ENCODE data around the gene CLN5.
"Not testable (repeated sequence)": the region's sequence is repeated elsewhere in the genome, so short reads cannot be mapped to it uniquely, and the experiment has no call there.

The CLN5 gene

GRCh38 chr13:76991796-76992547, at the start of gene CLN5:
TSS of gene CLN5 (plus strand) at chr13:76992081. CDS start at chr13:76992099, 18 bp downstream.
- peak; percentile 93 for DNase-seq

- DNase-seq = no peak
These were observed 49.5 kb upstream of the CLN5 start for GRCh38 chr13:76942363-76942762.

GRCh38 chr13:76943646-76944045, 48.2 kb upstream of the CLN5 start:
- DNase-seq = no peak

GRCh38 chr13:76944456-76944855, 47.4 kb upstream of the CLN5 start:
- DNase-seq = no peak

- no peak for DNase-seq
These were observed 43.7 kb upstream of the CLN5 start, which contains the start of gene ACOD1 for GRCh38 chr13:76948149-76948548. TSS of gene ACOD1 (plus strand) at chr13:76948511. CDS start at chr13:76948559, 48 bp downstream.

GRCh38 chr13:76950101-76950500, 41.8 kb upstream of the CLN5 start:
- DNase-seq = no peak

GRCh38 chr13:76953968-76954367, 37.9 kb upstream of the CLN5 start:
- DNase-seq = no peak

- DNase-seq = no peak
These were observed 37.3 kb upstream of the CLN5 start for GRCh38 chr13:76954538-76954937.

- DNase-seq = no peak
These were observed 36.7 kb upstream of the CLN5 start for GRCh38 chr13:76955193-76955592.

- DNase-seq = no peak
These were observed 36.2 kb upstream of the CLN5 start for GRCh38 chr13:76955661-76956060.

- no peak for DNase-seq
These were observed 32.9 kb upstream of the CLN5 start for GRCh38 chr13:76958841-76959432.

- not testable (repeated sequence) for DNase-seq
These were observed 32.1 kb upstream of the CLN5 start for GRCh38 chr13:76959734-76960133.

GRCh38 chr13:76965759-76966421, 26.0 kb upstream of the CLN5 start:
- DNase-seq = no peak

GRCh38 chr13:76967031-76967430, 24.9 kb upstream of the CLN5 start:
- DNase-seq = no peak

- DNase-seq = no peak
These were observed 23.8 kb upstream of the CLN5 start for GRCh38 chr13:76968041-76968440.

GRCh38 chr13:76969488-76970365, 22.2 kb upstream of the CLN5 start:
- DNase-seq = no peak

GRCh38 chr13:76971215-76971614, 20.7 kb upstream of the CLN5 start:
- no peak for DNase-seq

GRCh38 chr13:76971851-76972829, 19.7 kb upstream of the CLN5 start:
- DNase-seq = no peak

GRCh38 chr13:76973920-76974617, 17.8 kb upstream of the CLN5 start:
- DNase-seq = no peak

- no peak for DNase-seq
These were observed 17.3 kb upstream of the CLN5 start for GRCh38 chr13:76974618-76974975.

GRCh38 chr13:76975863-76976262, 16.0 kb upstream of the CLN5 start:
- DNase-seq = no peak
